Mesendoderm (in vitro differentiated cells): ENCODE measurements around the gene CEP89.
"Not testable (repeated sequence)": the region's sequence is repeated elsewhere in the genome, so short reads cannot be mapped to it uniquely, and the experiment has no call there.

Experiments
- DNase-seq: peaks from one replicate; pipeline ENCODE4 v3.0.0; 2013
- H2AK5ac ChIP-seq: 2 replicates; pipeline ENCODE4 v1.6.1; 2013; ENCODE audit warnings: low read length, inconsistent platforms
- H2BK120ac ChIP-seq: 2 replicates; pipeline ENCODE4 v1.6.1; 2013; ENCODE audit warnings: low read depth, mild to moderate bottlenecking, low read length, moderate library complexity, mixed read lengths
- H2BK15ac ChIP-seq: replicated peaks from 2 replicates; pipeline ENCODE4 v1.6.1; 2013; ENCODE audit warnings: low read depth, mild to moderate bottlenecking, moderate library complexity
- H2BK5ac ChIP-seq: 2 replicates; pipeline ENCODE4 v1.6.1; 2013; ENCODE audit warnings: low read length, inconsistent platforms
- H3K18ac ChIP-seq: 2 replicates; pipeline ENCODE4 v1.6.1; 2013; ENCODE audit warnings: mild to moderate bottlenecking, low read length, mixed read lengths
- H3K23ac ChIP-seq: one replicate; pipeline ENCODE4 v1.6.1; 2013; ENCODE audit warnings: low read length
- H3K27ac ChIP-seq: 2 replicates; pipeline ENCODE4 v1.5.1; 2013; ENCODE audit warnings: low read depth, mild to moderate bottlenecking, inconsistent platforms, low read length, moderate library complexity
- H3K27me3 ChIP-seq: 2 replicates; pipeline ENCODE4 v1.6.1; 2013; ENCODE audit warnings: low read length, control low read depth, mild to moderate bottlenecking, inconsistent platforms; ENCODE audit not compliant: insufficient read depth, poor library complexity
- H3K36me3 ChIP-seq: 2 replicates; pipeline ENCODE4 v1.6.1; 2013; ENCODE audit warnings: low read length, inconsistent platforms; ENCODE audit not compliant: control insufficient read depth, insufficient read depth
- H3K4ac ChIP-seq: one replicate; pipeline ENCODE4 v1.6.1; 2013; ENCODE audit warnings: low read depth, mild to moderate bottlenecking, low read length, moderate library complexity
- H3K4me1 ChIP-seq: 2 replicates; pipeline ENCODE4 v1.6.1; 2013; ENCODE audit warnings: low read depth, low read length, inconsistent platforms; ENCODE audit not compliant: control insufficient read depth
- H3K4me2 ChIP-seq: 2 replicates; pipeline ENCODE4 v1.6.1; 2013; ENCODE audit warnings: low read length
- H3K4me3 ChIP-seq: 2 replicates; pipeline ENCODE4 v1.5.1; 2013; ENCODE audit warnings: mild to moderate bottlenecking, low read length
- H3K56ac ChIP-seq: one replicate; pipeline ENCODE4 v1.6.1; 2013; ENCODE audit warnings: low read length
- H3K79me1 ChIP-seq: 2 replicates; pipeline ENCODE4 v1.6.1; 2013; ENCODE audit warnings: low read length, inconsistent platforms
- H3K79me2 ChIP-seq: 2 replicates; pipeline ENCODE4 v1.6.1; 2013; ENCODE audit warnings: mild to moderate bottlenecking, low read length; ENCODE audit not compliant: control insufficient read depth, insufficient read depth
- H3K9ac ChIP-seq: 2 replicates; pipeline ENCODE4 v1.6.1; 2013; ENCODE audit warnings: low read length, inconsistent platforms
- H4K5ac ChIP-seq: one replicate; pipeline ENCODE4 v1.6.1; 2013; ENCODE audit warnings: low read length
- H4K8ac ChIP-seq: one replicate; pipeline ENCODE4 v1.6.1; 2013; ENCODE audit warnings: low read depth, mild to moderate bottlenecking, control low read depth, low read length, moderate library complexity
- WGBS: extraction: QIAGEN DNeasy Blood & Tissue Kit; methylation state at CpG from one replicate; pipeline ENCODE4 v1.1.7; 2013; ENCODE audit warnings: low lambda C conversion rate, missing lambda C conversion rate; ENCODE audit not compliant: insufficient coverage; ENCODE audit errors: extremely low coverage; 5-methylcytosine and 5-hydroxymethylcytosine counted together

Gene CEP89

GRCh38 chr19:33002126-33002865, 30.5 kb upstream of the CEP89 start:
- not testable (repeated sequence) for H2BK5ac ChIP-seq, DNase-seq, H3K23ac ChIP-seq, H3K27me3 ChIP-seq, H2BK15ac ChIP-seq, H3K79me1 ChIP-seq, H3K27ac ChIP-seq, H3K4me1 ChIP-seq, H2BK120ac ChIP-seq, H4K5ac ChIP-seq, H3K9ac ChIP-seq, H3K18ac ChIP-seq, H3K4me2 ChIP-seq, H3K36me3 ChIP-seq, H3K4ac ChIP-seq, H2AK5ac ChIP-seq, H4K8ac ChIP-seq, H3K4me3 ChIP-seq, H3K79me2 ChIP-seq, H3K56ac ChIP-seq
- no CpG with 5 or more reads among the region's 15 CpGs for WGBS

- Histone ChIP-seq H3K4ac (no peak overlapping the region), H2BK120ac (no peak overlapping the region), H4K5ac (no peak overlapping the region), H3K9ac (no peak overlapping the region), H2BK5ac (no peak overlapping the region), H3K23ac (no peak overlapping the region), H3K18ac (no peak overlapping the region), H3K27me3 (no peaks in the 10 kb centered on the region), H4K8ac (no peak overlapping the region), H2AK5ac (no peak overlapping the region), H2BK15ac (no peak overlapping the region), H3K79me1 (no peaks in the 10 kb centered on the region), H3K4me2 (no peak overlapping the region), H3K36me3 (no peaks in the 10 kb centered on the region), H3K56ac (no peak overlapping the region), H3K4me1 (no peaks in the 10 kb centered on the region), H3K79me2 (no peaks in the 10 kb centered on the region), H3K27ac (no peak overlapping the region), H3K4me3 (no peak overlapping the region)
- whole genome bisulfite sequencing: no CpG with 5 or more reads among the region's 4 CpGs
- DNase-seq: no peak
Measured at GRCh38 chr19:33000910-33001309, 29.2 kb upstream of the CEP89 start.

DNA sequence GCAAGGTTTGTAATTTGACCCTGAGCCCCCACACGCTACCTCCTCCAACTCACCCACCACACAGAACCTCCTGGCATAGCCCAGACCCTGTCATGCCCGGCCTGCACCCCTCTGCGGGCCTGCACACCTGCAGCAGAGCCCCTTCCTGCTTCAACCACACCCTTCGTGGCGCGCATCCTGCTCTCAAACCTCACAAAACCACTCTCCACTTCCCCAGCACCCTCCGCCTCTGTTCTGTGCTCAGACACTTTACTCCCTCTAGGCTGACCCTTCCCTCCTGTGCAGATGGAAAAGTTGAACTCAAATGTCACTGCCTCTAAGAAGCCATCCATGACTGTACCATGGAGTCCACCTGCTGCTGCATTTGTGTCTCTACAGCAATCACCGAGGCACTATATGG, 28.8 kb upstream of the CEP89 start:
- Histone ChIP-seq H4K5ac (no peak overlapping the region), H2BK5ac (no peak overlapping the region), H4K8ac (no peak overlapping the region), H3K4ac (no peak overlapping the region), H3K4me1 (no peaks in the 10 kb centered on the region), H2AK5ac (no peak overlapping the region), H2BK120ac (no peak overlapping the region), H3K27me3 (no peaks in the 10 kb centered on the region), H3K4me2 (no peak overlapping the region), H3K18ac (no peak overlapping the region), H3K36me3 (no peaks in the 10 kb centered on the region), H3K4me3 (no peak overlapping the region), H3K23ac (no peak overlapping the region), H3K56ac (no peak overlapping the region), H3K27ac (no peak overlapping the region), H2BK15ac (no peak overlapping the region), H3K9ac (no peak overlapping the region), H3K79me2 (no peaks in the 10 kb centered on the region), H3K79me1 (no peaks in the 10 kb centered on the region)
- WGBS: no CpG with 5 or more reads among the region's 8 CpGs
- no peak for DNase-seq

GRCh38 chr19:32998722-32999121, 27.0 kb upstream of the CEP89 start:
- no CpG with 5 or more reads among the region's 3 CpGs for WGBS
- DNase-seq: no peak
- H3K4me3 ChIP-seq: no peak overlapping the region
- H3K27me3 ChIP-seq: no peaks in the 10 kb centered on the region
- no peak overlapping the region for H2BK120ac ChIP-seq
- H3K4me2 ChIP-seq: no peak overlapping the region
- H3K4me1 ChIP-seq: no peaks in the 10 kb centered on the region
- H3K27ac ChIP-seq: no peak overlapping the region
- no peak overlapping the region for H4K5ac ChIP-seq
- H3K79me2 ChIP-seq: no peaks in the 10 kb centered on the region
- no peak overlapping the region for H3K4ac ChIP-seq
- H3K23ac ChIP-seq: no peak overlapping the region
- no peak overlapping the region for H3K18ac ChIP-seq
- no peak overlapping the region for H2BK15ac ChIP-seq
- no peak overlapping the region for H4K8ac ChIP-seq
- H3K56ac ChIP-seq: no peak overlapping the region
- H3K9ac ChIP-seq: no peak overlapping the region
- H2BK5ac ChIP-seq: no peak overlapping the region
- no peaks in the 10 kb centered on the region for H3K36me3 ChIP-seq
- no peak overlapping the region for H2AK5ac ChIP-seq
- no peaks in the 10 kb centered on the region for H3K79me1 ChIP-seq

DNA sequence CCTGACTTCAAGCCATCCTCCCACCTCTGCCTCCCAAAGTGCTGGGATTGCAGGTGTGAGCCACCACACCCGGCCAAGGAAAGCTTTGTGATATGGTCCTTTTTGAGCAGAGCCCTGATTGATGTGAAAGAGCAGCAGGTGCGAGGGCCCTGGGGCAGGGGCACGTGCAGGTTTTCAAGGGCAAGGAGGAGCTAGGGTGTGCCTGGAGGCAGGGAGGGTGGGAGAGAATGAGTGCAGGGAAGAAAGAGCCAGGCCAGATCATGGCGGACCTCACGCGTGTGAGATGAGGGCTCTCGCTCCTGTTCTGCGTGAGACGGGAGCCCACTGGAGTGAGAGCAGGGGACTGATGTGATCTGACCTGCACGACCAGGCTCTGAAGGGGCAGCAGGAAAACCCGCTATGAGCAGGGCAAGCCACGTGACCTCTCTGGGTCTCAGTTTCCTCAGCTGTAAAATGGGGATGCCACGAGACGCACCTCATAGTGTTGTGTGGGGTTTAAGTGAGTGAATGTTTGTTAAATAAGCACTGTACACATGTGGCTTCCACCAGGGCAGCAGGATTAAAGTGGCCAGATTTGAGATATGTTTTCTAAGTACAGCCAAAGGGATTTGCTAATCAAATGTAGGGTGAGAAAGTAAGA, 26.1 kb upstream of the CEP89 start:
- H3K27me3 ChIP-seq: no peaks in the 10 kb centered on the region
- no peak overlapping the region for H3K27ac ChIP-seq
- no peak overlapping the region for H4K8ac ChIP-seq
- H3K79me1 ChIP-seq: no peaks in the 10 kb centered on the region
- no peaks in the 10 kb centered on the region for H3K79me2 ChIP-seq
- no peak overlapping the region for H2BK120ac ChIP-seq
- H3K9ac ChIP-seq: no peak overlapping the region
- WGBS: no CpG with 5 or more reads among the region's 14 CpGs
- no peak overlapping the region for H3K4me3 ChIP-seq
- no peak overlapping the region for H3K56ac ChIP-seq
- H2BK5ac ChIP-seq: no peak overlapping the region
- no peak overlapping the region for H3K4me2 ChIP-seq
- H3K4me1 ChIP-seq: no peaks in the 10 kb centered on the region
- no peaks in the 10 kb centered on the region for H3K36me3 ChIP-seq
- H2AK5ac ChIP-seq: no peak overlapping the region
- no peak overlapping the region for H4K5ac ChIP-seq
- DNase-seq: no peak
- no peak overlapping the region for H3K23ac ChIP-seq
- H2BK15ac ChIP-seq: no peak overlapping the region
- no peak overlapping the region for H3K18ac ChIP-seq
- H3K4ac ChIP-seq: no peak overlapping the region

GRCh38 chr19:32997061-32997464, 25.3 kb upstream of the CEP89 start:
- H2BK120ac ChIP-seq, DNase-seq, H4K8ac ChIP-seq, H3K27ac ChIP-seq, H3K56ac ChIP-seq, H2BK5ac ChIP-seq, H3K4me3 ChIP-seq, H3K4ac ChIP-seq, H3K79me1 ChIP-seq, H3K79me2 ChIP-seq, H3K4me1 ChIP-seq, H3K4me2 ChIP-seq, H3K27me3 ChIP-seq, H2BK15ac ChIP-seq, H3K36me3 ChIP-seq, H4K5ac ChIP-seq, H3K18ac ChIP-seq, H2AK5ac ChIP-seq, H3K9ac ChIP-seq, H3K23ac ChIP-seq: not testable (repeated sequence)
- WGBS: no CpG with 5 or more reads among the region's 7 CpGs
